ENCODE data around the gene OBSCN.

DNA sequence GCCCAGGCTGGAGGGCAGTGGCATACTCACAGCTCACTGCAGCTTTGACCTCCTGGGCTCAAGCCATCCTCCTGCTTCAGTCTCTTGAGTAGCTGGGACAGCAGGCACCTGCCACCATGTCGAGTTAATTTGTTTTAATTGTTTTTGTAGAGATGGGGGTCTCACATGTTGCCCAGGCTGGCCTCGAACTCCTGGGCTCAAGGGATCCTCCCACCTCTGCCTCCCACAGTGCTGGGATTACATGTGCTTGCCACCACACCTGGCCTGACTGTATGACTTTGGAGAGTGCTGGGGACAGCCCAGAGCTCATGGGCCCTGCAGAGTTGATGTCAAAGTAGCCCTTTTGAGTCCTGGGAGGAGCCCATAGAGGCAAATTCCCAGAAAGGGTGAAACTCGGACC, 1.8 kb downstream of the OBSCN start:
- TF ChIP-seq, protein P1, sequence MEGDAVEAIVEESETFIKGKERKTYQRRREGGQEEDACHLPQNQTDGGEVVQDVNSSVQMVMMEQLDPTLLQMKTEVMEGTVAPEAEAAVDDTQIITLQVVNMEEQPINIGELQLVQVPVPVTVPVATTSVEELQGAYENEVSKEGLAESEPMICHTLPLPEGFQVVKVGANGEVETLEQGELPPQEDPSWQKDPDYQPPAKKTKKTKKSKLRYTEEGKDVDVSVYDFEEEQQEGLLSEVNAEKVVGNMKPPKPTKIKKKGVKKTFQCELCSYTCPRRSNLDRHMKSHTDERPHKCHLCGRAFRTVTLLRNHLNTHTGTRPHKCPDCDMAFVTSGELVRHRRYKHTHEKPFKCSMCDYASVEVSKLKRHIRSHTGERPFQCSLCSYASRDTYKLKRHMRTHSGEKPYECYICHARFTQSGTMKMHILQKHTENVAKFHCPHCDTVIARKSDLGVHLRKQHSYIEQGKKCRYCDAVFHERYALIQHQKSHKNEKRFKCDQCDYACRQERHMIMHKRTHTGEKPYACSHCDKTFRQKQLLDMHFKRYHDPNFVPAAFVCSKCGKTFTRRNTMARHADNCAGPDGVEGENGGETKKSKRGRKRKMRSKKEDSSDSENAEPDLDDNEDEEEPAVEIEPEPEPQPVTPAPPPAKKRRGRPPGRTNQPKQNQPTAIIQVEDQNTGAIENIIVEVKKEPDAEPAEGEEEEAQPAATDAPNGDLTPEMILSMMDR (IDR thresholded peaks at IDR 0.05; ENCODE audit: insufficient read depth, low read length) = no peak
- TF ChIP-seq, protein P2, sequence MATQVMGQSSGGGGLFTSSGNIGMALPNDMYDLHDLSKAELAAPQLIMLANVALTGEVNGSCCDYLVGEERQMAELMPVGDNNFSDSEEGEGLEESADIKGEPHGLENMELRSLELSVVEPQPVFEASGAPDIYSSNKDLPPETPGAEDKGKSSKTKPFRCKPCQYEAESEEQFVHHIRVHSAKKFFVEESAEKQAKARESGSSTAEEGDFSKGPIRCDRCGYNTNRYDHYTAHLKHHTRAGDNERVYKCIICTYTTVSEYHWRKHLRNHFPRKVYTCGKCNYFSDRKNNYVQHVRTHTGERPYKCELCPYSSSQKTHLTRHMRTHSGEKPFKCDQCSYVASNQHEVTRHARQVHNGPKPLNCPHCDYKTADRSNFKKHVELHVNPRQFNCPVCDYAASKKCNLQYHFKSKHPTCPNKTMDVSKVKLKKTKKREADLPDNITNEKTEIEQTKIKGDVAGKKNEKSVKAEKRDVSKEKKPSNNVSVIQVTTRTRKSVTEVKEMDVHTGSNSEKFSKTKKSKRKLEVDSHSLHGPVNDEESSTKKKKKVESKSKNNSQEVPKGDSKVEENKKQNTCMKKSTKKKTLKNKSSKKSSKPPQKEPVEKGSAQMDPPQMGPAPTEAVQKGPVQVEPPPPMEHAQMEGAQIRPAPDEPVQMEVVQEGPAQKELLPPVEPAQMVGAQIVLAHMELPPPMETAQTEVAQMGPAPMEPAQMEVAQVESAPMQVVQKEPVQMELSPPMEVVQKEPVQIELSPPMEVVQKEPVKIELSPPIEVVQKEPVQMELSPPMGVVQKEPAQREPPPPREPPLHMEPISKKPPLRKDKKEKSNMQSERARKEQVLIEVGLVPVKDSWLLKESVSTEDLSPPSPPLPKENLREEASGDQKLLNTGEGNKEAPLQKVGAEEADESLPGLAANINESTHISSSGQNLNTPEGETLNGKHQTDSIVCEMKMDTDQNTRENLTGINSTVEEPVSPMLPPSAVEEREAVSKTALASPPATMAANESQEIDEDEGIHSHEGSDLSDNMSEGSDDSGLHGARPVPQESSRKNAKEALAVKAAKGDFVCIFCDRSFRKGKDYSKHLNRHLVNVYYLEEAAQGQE (IDR thresholded peaks at IDR 0.05; ENCODE audit: insufficient replicate concordance, low read depth) = no peak
- no peak for TF ChIP-seq POLR2AphosphoS5 (IDR thresholded peaks at IDR 0.05; ENCODE audit: low read depth)

Data from HL-60 (cell line).